Breast epithelium (tissue), 3 donors: ENCODE data around the gene GHR.

Experiments used
- POLR2A ChIP-seq: fragments of 450-650 bp; IDR thresholded peaks from one replicate; pipeline ENCODE4 v1.6.1; 2016; ENCODE audit warnings: antibody characterized with exemption, mild to moderate bottlenecking, moderate library complexity
- TF ChIP-seq, protein P1 (sequence below), 3 donors: fragments of 450-650 bp; IDR thresholded peaks; one replicate each; pipeline ENCODE4 v1.5.1; 2016 to 2017; ENCODE audit warnings: antibody characterized with exemption in 3 of 3, mild to moderate bottlenecking in 3 of 3, moderate library complexity in 3 of 3

- TF ChIP-seq POLR2A: no peak
- TF ChIP-seq, protein P1, sequence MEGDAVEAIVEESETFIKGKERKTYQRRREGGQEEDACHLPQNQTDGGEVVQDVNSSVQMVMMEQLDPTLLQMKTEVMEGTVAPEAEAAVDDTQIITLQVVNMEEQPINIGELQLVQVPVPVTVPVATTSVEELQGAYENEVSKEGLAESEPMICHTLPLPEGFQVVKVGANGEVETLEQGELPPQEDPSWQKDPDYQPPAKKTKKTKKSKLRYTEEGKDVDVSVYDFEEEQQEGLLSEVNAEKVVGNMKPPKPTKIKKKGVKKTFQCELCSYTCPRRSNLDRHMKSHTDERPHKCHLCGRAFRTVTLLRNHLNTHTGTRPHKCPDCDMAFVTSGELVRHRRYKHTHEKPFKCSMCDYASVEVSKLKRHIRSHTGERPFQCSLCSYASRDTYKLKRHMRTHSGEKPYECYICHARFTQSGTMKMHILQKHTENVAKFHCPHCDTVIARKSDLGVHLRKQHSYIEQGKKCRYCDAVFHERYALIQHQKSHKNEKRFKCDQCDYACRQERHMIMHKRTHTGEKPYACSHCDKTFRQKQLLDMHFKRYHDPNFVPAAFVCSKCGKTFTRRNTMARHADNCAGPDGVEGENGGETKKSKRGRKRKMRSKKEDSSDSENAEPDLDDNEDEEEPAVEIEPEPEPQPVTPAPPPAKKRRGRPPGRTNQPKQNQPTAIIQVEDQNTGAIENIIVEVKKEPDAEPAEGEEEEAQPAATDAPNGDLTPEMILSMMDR (IDR thresholded peaks at IDR 0.05): no peak
Observed at GRCh38 chr5:42701351-42702059, 278.3 kb downstream of the GHR start.
